HG03196 (cell line): ENCODE measurements around the gene METTL16.
"Not testable (repeated sequence)": the region's sequence is repeated elsewhere in the genome, so short reads cannot be mapped to it uniquely, and the experiment has no call there.

Experiments used
- ATAC-seq: cut with Tn5 transposase; IDR thresholded peaks from one replicate; pipeline ENCODE4 v1.9.1; 2021; ENCODE audit not compliant: unreplicated experiment

METTL16 gene

GRCh38 chr17:2511462-2512369 lies at the start of gene METTL16:
Gene METTL16 (minus strand): TSS chr17:2511888. CDS start chr17:2502331, 9,557 bp downstream.
- peak; percentile 96 for ATAC-seq

GRCh38 chr17:2560658-2561057 lies 49.0 kb upstream of the METTL16 start:
- ATAC-seq = no peak

- ATAC-seq = no peak
Measured at GRCh38 chr17:2551928-2552327, 40.2 kb upstream of the METTL16 start.

GRCh38 chr17:2551493-2551892 lies 39.8 kb upstream of the METTL16 start:
- ATAC-seq = no peak

GRCh38 chr17:2549392-2550211 lies 37.9 kb upstream of the METTL16 start:
- no peak for ATAC-seq

GRCh38 chr17:2548026-2548425 lies 36.3 kb upstream of the METTL16 start:
- ATAC-seq = not testable (repeated sequence)

GRCh38 chr17:2547176-2547575 lies 35.5 kb upstream of the METTL16 start:
- ATAC-seq = no peak

GRCh38 chr17:2545393-2545792 lies 33.7 kb upstream of the METTL16 start:
- no peak for ATAC-seq

- ATAC-seq = no peak
Measured at GRCh38 chr17:2542456-2542855, 30.8 kb upstream of the METTL16 start.

- no peak for ATAC-seq
Measured at GRCh38 chr17:2542056-2542455, 30.4 kb upstream of the METTL16 start.

GRCh38 chr17:2537579-2537978 lies 25.9 kb upstream of the METTL16 start:
- ATAC-seq = not testable (repeated sequence)

GRCh38 chr17:2532146-2532720 lies 20.5 kb upstream of the METTL16 start:
- no peak for ATAC-seq

- ATAC-seq = not testable (repeated sequence)
Measured at GRCh38 chr17:2531243-2531954, 19.7 kb upstream of the METTL16 start.

- ATAC-seq = not testable (repeated sequence)
Measured at GRCh38 chr17:2521775-2522410, 10.2 kb upstream of the METTL16 start.

- no peak for ATAC-seq
Measured at GRCh38 chr17:2521257-2521656, 9.6 kb upstream of the METTL16 start.

GRCh38 chr17:2517539-2517938 lies 5.9 kb upstream of the METTL16 start:
- ATAC-seq = no peak

- ATAC-seq = no peak
Measured at GRCh38 chr17:2511138-2511461, 588 bp downstream of the METTL16 start.

GRCh38 chr17:2510559-2510958 lies 1.1 kb downstream of the METTL16 start:
- ATAC-seq = no peak

- ATAC-seq = no peak
Measured at GRCh38 chr17:2508035-2508434, 3.7 kb downstream of the METTL16 start.

GRCh38 chr17:2507015-2507414 lies 4.7 kb downstream of the METTL16 start:
- not testable (repeated sequence) for ATAC-seq
